Muscle of leg (tissue), 11 donors: ENCODE measurements around the gene RHOB. TPM values are rescaled to one million over a fixed set of nuclear protein-coding genes. Genes with fewer than 3 reads are reported as not detected.

Source experiments
- DNase-seq: peaks from one replicate; pipeline ENCODE4 v3.0.0; 2013
- H3K27ac ChIP-seq: one replicate; pipeline ENCODE4 v1.5.1; 2013; ENCODE audit warnings: mild to moderate bottlenecking, low read length, control low read depth
- H3K27me3 ChIP-seq: one replicate; pipeline ENCODE4 v1.6.1; 2013; ENCODE audit warnings: low read length; ENCODE audit not compliant: control insufficient read depth, insufficient read depth
- H3K36me3 ChIP-seq: one replicate; pipeline ENCODE4 v1.6.1; 2013; ENCODE audit warnings: low read length; ENCODE audit not compliant: control insufficient read depth, insufficient read depth
- H3K4me1 ChIP-seq: one replicate; pipeline ENCODE4 v1.6.1; 2013; ENCODE audit warnings: low read length; ENCODE audit not compliant: control insufficient read depth, insufficient read depth
- H3K4me3 ChIP-seq: one replicate; pipeline ENCODE4 v1.5.1; 2013; ENCODE audit warnings: low read length, control low read depth
- H3K9me3 ChIP-seq: replicated peaks from 2 replicates; pipeline ENCODE4 v1.6.1; 2013; ENCODE audit warnings: low read depth, low read length; ENCODE audit not compliant: control insufficient read depth
- WGBS: methylation state at CpG from one replicate; pipeline ENCODE4 v1.1.5; 2013; ENCODE audit warnings: missing lambda C conversion rate; ENCODE audit not compliant: insufficient coverage; 5-methylcytosine and 5-hydroxymethylcytosine counted together
- polyA plus RNA-seq, 8 donors: library from polyadenylated mRNA; unstranded; fragments of 120-200 nt; gene quantifications; one replicate each; pipeline versions ENCODE4 v1.2.1 to v1.2.3, GENCODE V29; 2013; ENCODE audit warnings: inconsistent platforms in 1 of 8, low replicate concordance in 1 of 8; ENCODE audit not compliant: insufficient read length in 8 of 8, insufficient read depth in 1 of 8
- total RNA-seq: library from RNA; stranded (reverse); fragments of 120-200 nt; gene quantifications from one replicate; pipeline ENCODE4 v1.2.4, GENCODE V29; 2013

Gene RHOB
- total and polyA plus RNA-seq, 9 donors: 90.9 to 174 (median 135) TPM

- peak overlapping the region; percentile 75 for H3K27ac ChIP-seq
- no peaks in the 10 kb centered on the region for H3K27me3 ChIP-seq
- peaks cover 27% of the 10 kb centered on the region for H3K4me1 ChIP-seq
- 88% methylated on average over 10 of the region's 24 CpGs for WGBS
- peaks cover 11% of the 10 kb centered on the region for H3K36me3 ChIP-seq
- no peak for DNase-seq
- H3K9me3 ChIP-seq: no peaks in the 10 kb centered on the region
- H3K4me3 ChIP-seq: no peak overlapping the region
These were observed 1.6 kb upstream of the RHOB start for GRCh38 chr2:20444993-20445910.

GRCh38 chr2:20446255-20446916 is 488 bp upstream of the RHOB start:
- H3K9me3 ChIP-seq: no peaks in the 10 kb centered on the region
- WGBS: under 1% methylated on average over 28 of the region's 42 CpGs
- peaks cover 36% of the 10 kb centered on the region for H3K4me1 ChIP-seq
- peaks cover 11% of the 10 kb centered on the region for H3K36me3 ChIP-seq
- H3K27me3 ChIP-seq: no peaks in the 10 kb centered on the region
- peak overlapping the region; percentile 95 for H3K4me3 ChIP-seq
- DNase-seq: peak; percentile 37
- H3K27ac ChIP-seq: peak overlapping the region; percentile 90

- under 1% methylated on average over 76 of the region's 78 CpGs for WGBS
- peak overlapping the region; percentile 95 for H3K4me3 ChIP-seq
- H3K27me3 ChIP-seq: no peaks in the 10 kb centered on the region
- peaks cover 42% of the 10 kb centered on the region for H3K4me1 ChIP-seq
- peak; percentile 74 for DNase-seq
- H3K9me3 ChIP-seq: no peaks in the 10 kb centered on the region
- peak overlapping the region; percentile 86 for H3K27ac ChIP-seq
- peaks cover 11% of the 10 kb centered on the region for H3K36me3 ChIP-seq
These were observed 767 bp downstream of the RHOB start for GRCh38 chr2:20447437-20448245.

- H3K4me1 ChIP-seq: peaks cover 42% of the 10 kb centered on the region
- H3K9me3 ChIP-seq: no peaks in the 10 kb centered on the region
- DNase-seq: peak; percentile 45
- no peaks in the 10 kb centered on the region for H3K27me3 ChIP-seq
- H3K27ac ChIP-seq: peak overlapping the region; percentile 86
- peaks cover 11% of the 10 kb centered on the region for H3K36me3 ChIP-seq
- H3K4me3 ChIP-seq: peak overlapping the region; percentile 95
- 0% methylated on average over 1 of the region's 26 CpGs for WGBS
These were observed 1.5 kb downstream of the RHOB start for GRCh38 chr2:20448246-20448976.

GRCh38 chr2:20448977-20449306 is 2.1 kb downstream of the RHOB start:
- Histone ChIP-seq H3K4me3 (peak overlapping the region; percentile 95), H3K27me3 (peaks cover 1% of the 10 kb centered on the region), H3K27ac (peak overlapping the region; percentile 86), H3K9me3 (no peaks in the 10 kb centered on the region), H3K36me3 (peaks cover 11% of the 10 kb centered on the region), H3K4me1 (peaks cover 37% of the 10 kb centered on the region)
- no CpG with 5 or more reads among the region's 1 CpG for WGBS
- DNase-seq: no peak

GRCh38 chr2:20449501-20450200 is 2.8 kb downstream of the RHOB start:
- WGBS: 9% methylated on average over 3 of the region's 7 CpGs
- peak; percentile 32 for DNase-seq
- peaks cover 36% of the 10 kb centered on the region for H3K4me1 ChIP-seq
- peaks cover 11% of the 10 kb centered on the region for H3K36me3 ChIP-seq
- H3K27ac ChIP-seq: peak overlapping the region; percentile 83
- H3K9me3 ChIP-seq: no peaks in the 10 kb centered on the region
- H3K4me3 ChIP-seq: peak overlapping the region; percentile 95
- peaks cover 4% of the 10 kb centered on the region for H3K27me3 ChIP-seq

- Histone ChIP-seq H3K4me1 (peaks cover 29% of the 10 kb centered on the region), H3K27ac (peak overlapping the region; percentile 83), H3K9me3 (no peaks in the 10 kb centered on the region), H3K27me3 (peaks cover 4% of the 10 kb centered on the region), H3K36me3 (peaks cover 11% of the 10 kb centered on the region), H3K4me3 (peak overlapping the region; percentile 95)
- peak; percentile 96 for DNase-seq
- 24% methylated on average over 2 of the region's 6 CpGs for WGBS
These were observed 3.5 kb downstream of the RHOB start for GRCh38 chr2:20450201-20450999.

- peaks cover 29% of the 10 kb centered on the region for H3K4me1 ChIP-seq
- no peaks in the 10 kb centered on the region for H3K9me3 ChIP-seq
- H3K36me3 ChIP-seq: peaks cover 11% of the 10 kb centered on the region
- peak overlapping the region; percentile 83 for H3K27ac ChIP-seq
- peaks cover 4% of the 10 kb centered on the region for H3K27me3 ChIP-seq
- DNase-seq: no peak
- no peak overlapping the region for H3K4me3 ChIP-seq
- no CpG with 5 or more reads among the region's 3 CpGs for WGBS
These were observed 4.1 kb downstream of the RHOB start for GRCh38 chr2:20451000-20451290.

GRCh38 chr2:20451341-20451740 is 4.5 kb downstream of the RHOB start:
- Histone ChIP-seq H3K36me3 (peaks cover 11% of the 10 kb centered on the region), H3K27me3 (peaks cover 4% of the 10 kb centered on the region), H3K4me1 (peaks cover 26% of the 10 kb centered on the region), H3K27ac (peak overlapping the region; percentile 56), H3K9me3 (no peaks in the 10 kb centered on the region), H3K4me3 (no peak overlapping the region)
- WGBS: 5% methylated on average over 3 of the region's 4 CpGs
- peak; percentile 79 for DNase-seq
